CD4-positive, CD25-positive, alpha-beta regulatory T cell (primary cell): ENCODE results near the gene CDR2L. TPM values are rescaled to one million over a fixed set of nuclear protein-coding genes. Genes with fewer than 3 reads are reported as not detected.

Experiments used
- ATAC-seq, 2 donors: fragments of 150-1000 bp; cut with Tn5 transposase; one replicate each; pipeline ENCODE4 v1.10.0; 2021; ENCODE audit warnings: low read depth in 2 of 2, moderate number of reproducible peaks in 2 of 2, moderate library complexity in 1 of 2
- DNase-seq, 3 donors: peaks; one replicate each; pipeline versions ENCODE4 v3.0.0 to v3.0.0-alpha.2; 2012 to 2022; ENCODE audit warnings: mixed read lengths in 1 of 3
- H3K27ac ChIP-seq: one replicate; pipeline ENCODE4 v1.7.0; 2013; ENCODE audit warnings: mild to moderate bottlenecking, low read length; ENCODE audit not compliant: insufficient read depth, poor library complexity, severe bottlenecking
- H3K27me3 ChIP-seq: one replicate; pipeline ENCODE4 v1.7.0; 2013; ENCODE audit warnings: low read length; ENCODE audit not compliant: control insufficient read depth, insufficient read depth
- H3K36me3 ChIP-seq: one replicate; pipeline ENCODE4 v1.7.0; 2013; ENCODE audit warnings: mild to moderate bottlenecking, low read length, moderate library complexity; ENCODE audit not compliant: control insufficient read depth, insufficient read depth
- H3K4me1 ChIP-seq: 2 replicates; pipeline ENCODE4 v1.7.0; 2013; ENCODE audit warnings: mild to moderate bottlenecking, low read length; ENCODE audit not compliant: insufficient read depth, control insufficient read depth, poor library complexity, severe bottlenecking
- H3K4me3 ChIP-seq: one replicate; pipeline ENCODE4 v1.7.0; 2013; ENCODE audit warnings: low read depth, mild to moderate bottlenecking, low read length, moderate library complexity
- H3K9me3 ChIP-seq, 2 experiments: 1 replicate in 1 of 2; 2 replicates in 1 of 2; pipeline ENCODE4 v1.7.0; 2013; ENCODE audit warnings: low read length in 2 of 2, mild to moderate bottlenecking in 1 of 2, moderate library complexity in 1 of 2; ENCODE audit not compliant: control insufficient read depth in 2 of 2
- H3K27ac Mint-ChIP-seq, 3 donors: one replicate each; pipeline ENCODE4 v1.8.0; 2020 to 2022; ENCODE audit warnings: mild to moderate bottlenecking in 3 of 3, mixed read lengths in 3 of 3, moderate library complexity in 2 of 3
- H3K27me3 Mint-ChIP-seq: one replicate; pipeline ENCODE4 v1.8.0; 2022; ENCODE audit warnings: mild to moderate bottlenecking, mixed read lengths
- H3K36me3 Mint-ChIP-seq: one replicate; pipeline ENCODE4 v1.8.0; 2020; ENCODE audit warnings: mixed read lengths
- H3K4me1 Mint-ChIP-seq, 4 donors: one replicate each; pipeline ENCODE4 v1.8.0; 2020 to 2022; ENCODE audit warnings: mixed read lengths in 4 of 4, mild to moderate bottlenecking in 1 of 4
- H3K4me3 Mint-ChIP-seq, 4 donors: one replicate each; pipeline ENCODE4 v1.8.0; 2020 to 2022; ENCODE audit warnings: mild to moderate bottlenecking in 4 of 4, mixed read lengths in 4 of 4, moderate library complexity in 3 of 4
- H3K9me3 Mint-ChIP-seq, 7 donors: one replicate each; pipeline ENCODE4 v1.8.0; 2020 to 2022; ENCODE audit warnings: mixed read lengths in 7 of 7, mild to moderate bottlenecking in 3 of 7, moderate library complexity in 2 of 7
- polyA plus RNA-seq, 4 donors: library from polyadenylated mRNA; unstranded; fragments of 300-500 nt; fragmentation: Illumina TruSeq; gene quantifications; one replicate each; pipeline ENCODE4 v1.2.3, GENCODE V29; 2021
- total RNA-seq: library from RNA; stranded (reverse); gene quantifications from one replicate; pipeline ENCODE4 v1.2.3, GENCODE V29; 2022

CDR2L gene
- total and polyA plus RNA-seq, 5 donors from 2014 or later, result 0.05 to 0.09 TPM; not detected in 3

DNA sequence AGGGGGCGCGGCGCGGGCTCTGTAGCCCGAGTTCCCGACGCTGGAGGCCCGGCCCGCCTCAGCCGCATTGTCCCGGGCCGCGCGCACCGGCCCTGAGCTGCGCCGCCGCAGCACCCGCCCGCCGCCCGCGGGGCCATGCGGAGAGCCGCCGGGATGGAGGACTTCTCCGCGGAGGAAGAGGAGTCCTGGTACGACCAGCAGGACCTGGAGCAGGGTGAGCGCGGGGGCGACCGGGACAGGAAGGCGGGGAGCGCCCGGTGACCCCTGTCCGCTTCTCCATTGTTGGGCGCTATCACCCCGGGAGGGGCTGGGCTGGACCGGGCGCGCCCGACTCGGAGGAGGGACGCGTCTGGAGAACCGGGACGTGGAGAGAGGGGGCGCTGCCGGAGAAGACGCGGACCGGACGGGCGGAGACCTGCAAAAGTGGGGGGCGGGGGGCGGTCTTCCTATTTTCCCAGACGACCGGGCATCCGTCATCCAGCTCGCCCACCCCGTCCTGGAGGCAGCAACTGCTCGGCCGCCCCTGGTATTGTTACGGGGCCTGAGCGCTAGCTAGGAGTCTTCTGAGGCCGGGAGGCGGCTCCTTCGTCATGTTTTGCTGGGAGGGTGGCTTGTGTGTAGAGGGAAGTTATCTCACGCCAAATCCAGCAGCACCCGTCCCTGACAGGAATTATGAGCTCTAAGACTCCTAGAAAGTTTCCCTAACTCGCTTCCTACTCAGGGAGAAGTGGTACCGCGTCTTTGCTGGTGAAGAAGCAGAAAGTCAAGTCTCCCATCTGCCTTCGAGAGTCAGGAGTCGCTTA, 678 bp downstream of the CDR2L start:
- no peak overlapping the region for H3K27ac ChIP-seq
- no peak overlapping the region for H3K27ac Mint-ChIP-seq
- peak in 2 of 3 donors; percentile 18 to 27 for DNase-seq

DNA sequence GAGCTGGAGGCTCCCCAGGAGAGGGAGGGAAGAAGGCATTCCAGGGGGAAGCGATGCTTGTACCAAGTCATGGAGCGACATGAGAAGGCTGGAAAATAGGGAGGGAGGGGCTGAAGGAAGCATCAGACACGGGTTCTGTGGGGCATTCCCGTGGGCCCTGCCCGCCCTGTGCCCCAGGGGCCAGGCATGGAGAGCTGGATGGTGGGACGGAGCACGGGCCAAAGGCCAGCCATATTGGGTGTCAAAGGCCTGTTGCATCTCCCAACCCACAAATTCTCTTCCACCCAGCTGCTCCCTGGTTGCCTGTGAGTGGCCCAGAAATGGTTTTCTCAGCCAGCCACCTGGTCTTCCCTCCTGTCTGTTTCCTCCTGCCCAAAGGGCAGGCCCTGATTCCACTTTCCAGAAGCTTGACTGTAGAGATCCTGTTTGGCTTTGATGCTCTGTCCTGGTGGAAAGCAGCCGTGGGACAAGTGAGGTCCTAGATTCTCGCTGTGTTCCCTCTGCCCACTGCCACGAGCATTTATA, 3.2 kb downstream of the CDR2L start:
- Histone ChIP-seq H3K27ac (no peak overlapping the region), H3K9me3 (no peaks in the 10 kb centered on the region), H3K27me3 (peaks cover 4% of the 10 kb centered on the region), H3K4me1 (peaks cover 18% of the 10 kb centered on the region), H3K36me3 (no peaks in the 10 kb centered on the region), H3K4me3 (no peak overlapping the region)
- no peak for ATAC-seq
- peaks cover 3 to 12% (median 9%) of the 10 kb centered on the region in 4 donors for H3K4me1 Mint-ChIP-seq
- H3K4me3 Mint-ChIP-seq, result peak overlapping the region in 1 of 4 donors; percentile 73
- no peaks in the 10 kb centered on the region for H3K36me3 Mint-ChIP-seq
- H3K27me3 Mint-ChIP-seq, result peaks cover 35% of the 10 kb centered on the region
- peak overlapping the region in 1 of 3 donors; percentile 28 for H3K27ac Mint-ChIP-seq
- DNase-seq, result no peak
- H3K9me3 Mint-ChIP-seq, result no peaks in the 10 kb centered on the region

More for the DNA sequence above, 678 bp downstream of the CDR2L start:
- Histone ChIP-seq H3K9me3 (no peaks in the 10 kb centered on the region), H3K4me1 (peaks cover 18% of the 10 kb centered on the region), H3K36me3 (no peaks in the 10 kb centered on the region), H3K4me3 (no peak overlapping the region), H3K27me3 (peaks cover 10% of the 10 kb centered on the region)
- H3K27me3 Mint-ChIP-seq, result peaks cover 31% of the 10 kb centered on the region
- H3K36me3 Mint-ChIP-seq, result no peaks in the 10 kb centered on the region
- ATAC-seq, result peak; percentile 33 to 52
- no peaks in the 10 kb centered on the region for H3K9me3 Mint-ChIP-seq
- H3K4me3 Mint-ChIP-seq, result peak overlapping the region; percentile 73 to 91 (median 80)
- H3K4me1 Mint-ChIP-seq, result peaks cover 3 to 19% (median 12%) of the 10 kb centered on the region in 4 donors

DNA sequence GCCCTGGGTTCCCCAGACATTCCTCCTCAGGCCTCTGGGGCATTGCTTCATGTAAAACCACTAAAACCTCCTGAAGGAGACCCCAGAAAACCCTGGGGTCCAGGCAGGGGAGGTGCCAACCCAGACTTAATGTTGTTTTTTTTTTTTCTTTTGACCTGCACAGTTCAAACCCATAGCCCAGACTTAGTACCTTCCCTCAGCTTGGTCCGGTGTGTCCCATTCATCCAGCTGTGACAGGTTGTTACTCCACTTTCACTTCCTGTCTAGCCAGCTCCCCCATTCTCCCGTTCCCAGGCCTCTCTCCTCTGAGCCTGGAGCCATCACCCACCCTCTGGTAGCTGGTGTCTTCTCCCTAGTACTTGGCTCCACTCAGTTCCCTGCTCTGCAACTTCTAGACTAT, 4.8 kb downstream of the CDR2L start:
- no peak overlapping the region for H3K27ac Mint-ChIP-seq
- H3K9me3 ChIP-seq, result no peaks in the 10 kb centered on the region
- H3K36me3 Mint-ChIP-seq, result no peaks in the 10 kb centered on the region

DNA sequence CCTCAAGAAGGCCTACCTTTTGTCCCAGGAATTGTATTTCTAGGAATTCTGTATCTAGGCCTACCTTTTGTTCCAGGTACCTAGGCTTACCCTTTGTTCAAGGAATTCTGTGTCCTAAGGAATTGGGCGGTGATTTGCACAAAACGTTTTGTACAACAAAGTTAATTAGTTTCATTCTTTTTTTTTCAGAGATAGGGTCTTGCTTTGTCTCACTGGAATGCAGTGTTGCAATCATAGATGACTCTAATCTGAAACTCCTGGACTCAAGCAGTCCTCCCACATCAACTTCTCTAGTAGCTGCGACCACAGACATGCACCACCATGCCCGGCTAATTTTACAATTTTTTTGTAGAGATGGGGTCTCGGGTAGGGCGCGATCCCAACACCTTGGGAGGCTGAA, 7.0 kb downstream of the CDR2L start:
- H3K9me3 ChIP-seq, result no peaks in the 10 kb centered on the region
- Mint-ChIP-seq H3K36me3 (no peaks in the 10 kb centered on the region), H3K4me1 (peaks cover 0 to 5% (median 0%) of the 10 kb centered on the region in 4 donors), H3K27me3 (peaks cover 25% of the 10 kb centered on the region), H3K27ac (no peak overlapping the region), H3K4me3 (no peak overlapping the region), H3K9me3 (no peaks in the 10 kb centered on the region)
- ATAC-seq, result no peak
- no peaks in the 10 kb centered on the region for H3K27me3 ChIP-seq
- no peak overlapping the region for H3K4me3 ChIP-seq
- no peak overlapping the region for H3K27ac ChIP-seq
- H3K4me1 ChIP-seq, result no peaks in the 10 kb centered on the region
- no peaks in the 10 kb centered on the region for H3K36me3 ChIP-seq
- DNase-seq, result no peak

More for the DNA sequence above, 4.8 kb downstream of the CDR2L start:
- peaks cover 1 to 4% (median 2%) of the 10 kb centered on the region in 4 donors for H3K4me1 Mint-ChIP-seq
- peaks cover 27% of the 10 kb centered on the region for H3K27me3 Mint-ChIP-seq
- H3K27me3 ChIP-seq, result peaks cover 4% of the 10 kb centered on the region
- DNase-seq (no peak), ATAC-seq (no peak)
- no peak overlapping the region for H3K27ac ChIP-seq
- H3K9me3 Mint-ChIP-seq, result no peaks in the 10 kb centered on the region
- H3K4me3 ChIP-seq, result no peak overlapping the region
- H3K4me1 ChIP-seq, result peaks cover 14% of the 10 kb centered on the region
- H3K36me3 ChIP-seq, result no peaks in the 10 kb centered on the region
- peak overlapping the region in 1 of 4 donors; percentile 51 for H3K4me3 Mint-ChIP-seq

DNA sequence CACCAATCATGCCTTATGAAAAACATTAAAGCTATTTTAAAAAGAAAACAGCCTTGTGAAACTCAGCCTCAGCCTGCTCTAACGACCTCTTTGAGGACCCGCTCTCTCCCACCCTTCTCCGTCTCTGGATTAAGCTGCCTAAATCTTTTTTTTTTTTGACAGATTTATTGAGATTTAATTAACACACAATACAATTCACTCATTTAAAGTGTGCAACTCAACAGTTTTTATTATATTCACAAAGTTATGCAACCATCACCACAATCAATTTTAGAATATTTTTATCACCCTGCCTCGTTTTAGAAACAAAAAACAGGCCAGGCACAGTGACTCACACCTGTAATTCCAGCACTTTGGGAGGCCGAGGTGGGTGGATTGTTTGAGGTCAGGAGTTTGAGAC, 8.4 kb downstream of the CDR2L start:
- H3K27me3 ChIP-seq, result no peaks in the 10 kb centered on the region
- H3K4me1 ChIP-seq, result no peaks in the 10 kb centered on the region
- H3K27ac Mint-ChIP-seq, result no peak overlapping the region
- no peaks in the 10 kb centered on the region for H3K36me3 Mint-ChIP-seq
- ATAC-seq, result no peak
- peak overlapping the region in 1 of 4 donors; percentile 61 for H3K4me3 Mint-ChIP-seq
- peaks cover 0 to 5% (median 0%) of the 10 kb centered on the region in 4 donors for H3K4me1 Mint-ChIP-seq
- peaks cover 20% of the 10 kb centered on the region for H3K27me3 Mint-ChIP-seq
- no peak for DNase-seq
- no peaks in the 10 kb centered on the region for H3K9me3 ChIP-seq
- H3K27ac ChIP-seq, result no peak overlapping the region
- H3K4me3 ChIP-seq, result no peak overlapping the region
- no peaks in the 10 kb centered on the region for H3K36me3 ChIP-seq
- no peaks in the 10 kb centered on the region for H3K9me3 Mint-ChIP-seq

DNA sequence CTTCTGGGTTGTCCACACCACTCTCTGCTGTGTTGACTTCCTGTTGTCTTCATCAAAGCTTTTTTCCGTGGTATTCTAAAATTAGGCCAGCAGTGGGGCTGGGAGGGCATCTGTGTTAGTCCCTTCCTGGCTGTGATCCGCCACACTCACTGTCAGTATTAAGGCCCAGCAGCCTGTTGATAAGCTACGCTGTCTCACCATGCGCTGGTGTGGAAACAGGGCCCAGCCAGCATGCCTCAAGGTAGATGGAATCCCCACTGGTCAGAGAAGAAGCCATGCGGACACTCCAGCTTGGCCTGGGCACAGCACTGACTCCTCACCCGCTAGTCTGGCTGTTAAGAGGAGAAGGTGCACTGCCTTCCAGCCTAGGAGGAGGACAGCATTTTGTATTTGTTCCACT, 11.4 kb downstream of the CDR2L start:
- Histone ChIP-seq H3K36me3 (no peaks in the 10 kb centered on the region), H3K27ac (no peak overlapping the region), H3K27me3 (no peaks in the 10 kb centered on the region), H3K4me3 (no peak overlapping the region), H3K4me1 (no peaks in the 10 kb centered on the region), H3K9me3 (no peaks in the 10 kb centered on the region)
- H3K4me1 Mint-ChIP-seq, result peaks cover 0 to 5% (median 0%) of the 10 kb centered on the region in 4 donors
- peaks cover 4% of the 10 kb centered on the region for H3K27me3 Mint-ChIP-seq
- no peak for ATAC-seq
- no peaks in the 10 kb centered on the region for H3K9me3 Mint-ChIP-seq
- DNase-seq, result no peak
- H3K36me3 Mint-ChIP-seq, result no peaks in the 10 kb centered on the region
- H3K27ac Mint-ChIP-seq, result peak overlapping the region in 1 of 3 donors; percentile 20
- no peak overlapping the region for H3K4me3 Mint-ChIP-seq

DNA sequence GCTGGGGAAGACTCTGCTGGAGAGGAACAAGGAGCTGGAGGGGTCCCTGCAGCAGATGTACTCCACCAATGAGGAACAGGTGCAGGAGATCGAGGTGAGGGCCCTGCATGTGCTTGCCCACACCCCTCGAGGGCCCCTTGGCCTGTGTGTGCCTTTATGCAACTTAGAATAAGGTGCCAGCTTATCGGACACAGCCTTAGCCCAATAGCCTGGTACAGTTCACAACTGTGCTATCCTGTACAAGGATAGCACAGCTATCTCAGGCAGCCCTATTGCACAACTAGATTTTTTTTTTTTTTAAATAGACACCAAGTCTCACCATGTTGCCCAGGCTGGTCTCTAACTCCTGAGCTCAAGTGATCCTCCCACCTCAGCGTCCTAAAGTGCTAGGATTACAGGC, 12.1 kb downstream of the CDR2L start:
- H3K27me3 Mint-ChIP-seq, result no peaks in the 10 kb centered on the region

More for the DNA sequence above, 12.1 kb downstream of the CDR2L start:
- no peaks in the 10 kb centered on the region for H3K27me3 ChIP-seq
- H3K36me3 ChIP-seq, result no peaks in the 10 kb centered on the region
- no peaks in the 10 kb centered on the region for H3K36me3 Mint-ChIP-seq
- peaks cover 0 to 5% (median 0%) of the 10 kb centered on the region in 4 donors for H3K4me1 Mint-ChIP-seq
- H3K9me3 ChIP-seq, result no peaks in the 10 kb centered on the region
- no peak overlapping the region for H3K27ac ChIP-seq
- peak overlapping the region in 1 of 3 donors; percentile 63 for H3K27ac Mint-ChIP-seq
- no peak overlapping the region for H3K4me3 ChIP-seq
- H3K4me1 ChIP-seq, result no peaks in the 10 kb centered on the region
- DNase-seq (no peak), ATAC-seq (no peak)
- no peaks in the 10 kb centered on the region for H3K9me3 Mint-ChIP-seq
- H3K4me3 Mint-ChIP-seq, result no peak overlapping the region
